GM12878 (cell line): ENCODE data around the gene ARCN1. TPM values are rescaled to one million over a fixed set of nuclear protein-coding genes. Genes with fewer than 3 reads are reported as not detected.
A peak's percentile ranks its signal among the peaks of the same experiment; 100 is the strongest.

Experiments
- ATAC-seq: fragments of 200-7000 bp; cut with Tn5 transposase; 3 replicates; pipeline ENCODE4 v1.9.1; 2020; ENCODE audit warnings: mild to moderate bottlenecking, moderate library complexity
- BruUV-seq: library from RNA; stranded (reverse); fragments of 400-500 nt; replicated peaks from 2 replicates; lab custom pipeline; 2021; lab: Mats Ljungman, UMichigan
- CTCF ChIA-PET: fragments of 300-600 bp; sonication (Branson Sonifier 250); formaldehyde crosslinking; extraction: SDS; loops from one replicate; lab custom pipeline; 2021; ENCODE audit warnings: inconsistent platforms; lab: Yijun Ruan, JAX
- POLR2A ChIA-PET: fragments of 350-600 bp; formaldehyde crosslinking; extraction: SDS; loops from one replicate; lab custom pipeline; 2021; ENCODE audit warnings: inconsistent platforms; lab: Charles Lee
- RAD21 ChIA-PET: fragments of 300-600 bp; sonication (Branson Sonifier 250); formaldehyde crosslinking; loops from one replicate; lab custom pipeline; 2023; ENCODE audit warnings: antibody characterized with exemption; ENCODE audit not compliant: unreplicated experiment; lab: Charles Lee
- SMC1A ChIA-PET: fragments of 300-600 bp; sonication (Branson Sonifier 250); formaldehyde crosslinking; loops from one replicate; lab custom pipeline; 2023; ENCODE audit not compliant: unreplicated experiment, uncharacterized antibody; lab: Charles Lee
- DNase-seq: peaks from one replicate; pipeline ENCODE4 v3.0.0-alpha.2; 2011; ENCODE audit warnings: low read depth, low spot score
- FAIRE-seq: peaks from 3 replicates; lab custom pipeline; 2011; peaks lifted over from hg19 to GRCh38; lab: Jason Lieb, UNC
- H2AFZ ChIP-seq: 2 replicates; pipeline ENCODE4 v1.6.0; 2011; ENCODE audit warnings: low read depth, low read length, control low read depth; ENCODE audit not compliant: control insufficient read depth
- H3K27ac ChIP-seq: 2 replicates; pipeline ENCODE4 v1.5.1; 2011; ENCODE audit warnings: control low read depth; ENCODE audit not compliant: control insufficient read depth, insufficient read depth
- H3K27me3 ChIP-seq, 2 experiments: replicated peaks in 1 of 2; 2 replicates each; pipeline versions ENCODE4 v1.6.0 to v1.6.1; 2011; ENCODE audit warnings: low read length in 1 of 2; ENCODE audit not compliant: control insufficient read depth in 2 of 2, insufficient read depth in 2 of 2
- H3K36me3 ChIP-seq, 2 experiments: 2 replicates each; pipeline ENCODE4 v1.5.1; 2011; ENCODE audit warnings: low read length in 1 of 2; ENCODE audit not compliant: control insufficient read depth in 2 of 2, insufficient read depth in 2 of 2
- H3K4me1 ChIP-seq: 2 replicates; pipeline ENCODE4 v1.6.1; 2011; ENCODE audit warnings: mild to moderate bottlenecking, low read length, moderate library complexity, mixed read lengths; ENCODE audit not compliant: control insufficient read depth, insufficient read depth
- H3K4me2 ChIP-seq: 2 replicates; pipeline ENCODE4 v1.6.0; 2011; ENCODE audit warnings: control low read depth; ENCODE audit not compliant: control insufficient read depth, insufficient read depth
- H3K4me3 ChIP-seq: fragments of 200-600 bp; sonication (generic); 2 replicates; pipeline ENCODE4 v1.5.1; 2016
- H3K79me2 ChIP-seq: 2 replicates; pipeline ENCODE4 v1.6.0; 2011; ENCODE audit warnings: low read length; ENCODE audit not compliant: control insufficient read depth, insufficient read depth
- H3K9ac ChIP-seq: 2 replicates; pipeline ENCODE4 v1.8.0; 2011; ENCODE audit warnings: low read length, control low read depth, mixed read lengths; ENCODE audit not compliant: control insufficient read depth, insufficient read depth
- H3K9me3 ChIP-seq: replicated peaks from 3 replicates; pipeline ENCODE4 v1.5.1; 2011; ENCODE audit warnings: mild to moderate bottlenecking, low read length; ENCODE audit not compliant: control insufficient read depth, insufficient read depth
- H4K20me1 ChIP-seq: 2 replicates; pipeline ENCODE4 v1.6.0; 2011; ENCODE audit not compliant: control insufficient read depth, insufficient read depth
- EGR1 ChIP-seq, 2 experiments: IDR thresholded peaks; 1 replicate in 1 of 2; 2 replicates in 1 of 2; pipeline ENCODE4 v1.6.1; 2011 to 2012; ENCODE audit warnings: low read depth in 2 of 2, low read length in 2 of 2, borderline replicate concordance in 1 of 2, mild to moderate bottlenecking in 1 of 2, moderate library complexity in 1 of 2
- SIX5 ChIP-seq: IDR thresholded peaks from 2 replicates; pipeline ENCODE4 v1.6.1; 2011; ENCODE audit warnings: mild to moderate bottlenecking, low read depth, low read length, moderate library complexity; ENCODE audit not compliant: severe bottlenecking
- SMAD1 ChIP-seq: fragments of 450-650 bp; IDR thresholded peaks from 2 replicates; pipeline ENCODE4 v1.6.1; 2018; ENCODE audit warnings: mild to moderate bottlenecking, low read depth; ENCODE audit not compliant: partially characterized antibody
- SMARCA5 ChIP-seq: fragments of 450-650 bp; IDR thresholded peaks from 2 replicates; pipeline ENCODE4 v1.6.1; 2017; ENCODE audit warnings: mild to moderate bottlenecking
- ZNF24 ChIP-seq: fragments of 450-650 bp; IDR thresholded peaks from 2 replicates; pipeline ENCODE4 v1.6.1; 2017; ENCODE audit warnings: antibody characterized with exemption, mild to moderate bottlenecking
- ZNF274 ChIP-seq: IDR thresholded peaks from one replicate; pipeline ENCODE4 v1.8.0; 2011; ENCODE audit not compliant: insufficient read length, insufficient read depth
- WGBS: methylation state at CpG from one replicate; pipeline ENCODE4 v1.1.6; 2016; ENCODE audit warnings: low lambda C conversion rate; ENCODE audit not compliant: insufficient replicate concordance, insufficient coverage; ENCODE audit errors: missing lambda C conversion rate; 5-methylcytosine and 5-hydroxymethylcytosine counted together
- in situ Hi-C: fragments of 300-500 bp; cut with MboI; formaldehyde crosslinking; loops from 9 replicates; pipeline ENCODE4 v1.14.3; 2018; ENCODE audit warnings: mixed read lengths
- intact Hi-C: fragments of 100-400 bp; cut with micrococcal nuclease; formaldehyde crosslinking; loops from one replicate; pipeline ENCODE4 v1.14.2; 2022; ENCODE audit not compliant: unreplicated experiment
- polyA plus RNA-seq, 11 experiments: library from polyadenylated mRNA; depleted of rRNA in 4 of 11; unstranded in 6 of 11; stranded (reverse) in 5 of 11; fragments of >200 nt; fragmentation: Nextera tagmentation in 4 of 11; fragmentation: Illumina TruSeq in 1 of 11; extraction: Ambion mirVana in 4 of 11; extraction: Trizol in 1 of 11; gene quantifications; 1 replicate in 1 of 11; 2 replicates in 10 of 11; pipeline versions ENCODE4 v1.2.1 to v1.2.3, GENCODE V29; 2011 to 2016; ENCODE audit warnings: inconsistent platforms in 2 of 11, missing spikeins in 2 of 11, low read depth in 1 of 11
- total RNA-seq, 4 experiments: library from RNA; depleted of rRNA in 3 of 4; stranded (reverse); fragments of >200 nt in 3 of 4; fragmentation: Illumina TruSeq in 1 of 4; extraction: Trizol in 1 of 4; gene quantifications; 2 replicates each; pipeline versions ENCODE4 v1.2.1 to v1.2.3, GENCODE V29; 2013 to 2021
- TF ChIP-seq, protein P1 (sequence below): fragments of 450-650 bp; IDR thresholded peaks from 2 replicates; pipeline ENCODE4 v1.6.1; 2016; ENCODE audit warnings: mild to moderate bottlenecking

The ARCN1 gene
- total and polyA plus RNA-seq, 10 of the 15 experiments (the other 5 are each of a cell fraction or from before 2014, with no cell fraction given): 33.3 to 172 (median 106) TPM

DNA sequence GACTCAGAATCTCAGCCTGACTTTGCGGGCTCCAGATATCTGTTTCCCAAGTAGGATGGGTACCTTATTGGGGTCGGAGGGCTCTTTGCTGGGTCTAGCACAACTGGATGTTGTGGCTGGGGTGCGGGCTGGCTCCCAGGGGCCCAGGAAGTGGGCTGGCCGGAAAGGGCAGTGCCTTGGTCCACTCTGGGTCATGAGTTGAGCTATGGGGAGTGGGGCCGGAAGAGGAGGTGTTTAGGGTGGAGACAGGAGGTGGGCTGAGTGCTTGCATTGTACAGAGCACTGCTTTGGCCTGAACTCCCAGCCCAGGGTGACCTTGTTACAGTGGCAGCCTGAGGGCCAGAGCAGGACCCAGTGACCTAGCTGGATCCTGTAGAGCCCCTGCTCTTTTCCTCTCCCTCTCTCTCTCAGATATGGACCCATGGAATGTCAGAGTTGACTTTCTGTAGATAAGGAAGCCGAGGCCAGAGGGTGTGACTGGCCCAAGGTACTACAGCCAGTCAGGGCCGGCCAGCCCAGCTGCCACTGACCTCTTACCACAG lies 48.4 kb downstream of the ARCN1 start (continued):
- TF ChIP-seq, protein P1, sequence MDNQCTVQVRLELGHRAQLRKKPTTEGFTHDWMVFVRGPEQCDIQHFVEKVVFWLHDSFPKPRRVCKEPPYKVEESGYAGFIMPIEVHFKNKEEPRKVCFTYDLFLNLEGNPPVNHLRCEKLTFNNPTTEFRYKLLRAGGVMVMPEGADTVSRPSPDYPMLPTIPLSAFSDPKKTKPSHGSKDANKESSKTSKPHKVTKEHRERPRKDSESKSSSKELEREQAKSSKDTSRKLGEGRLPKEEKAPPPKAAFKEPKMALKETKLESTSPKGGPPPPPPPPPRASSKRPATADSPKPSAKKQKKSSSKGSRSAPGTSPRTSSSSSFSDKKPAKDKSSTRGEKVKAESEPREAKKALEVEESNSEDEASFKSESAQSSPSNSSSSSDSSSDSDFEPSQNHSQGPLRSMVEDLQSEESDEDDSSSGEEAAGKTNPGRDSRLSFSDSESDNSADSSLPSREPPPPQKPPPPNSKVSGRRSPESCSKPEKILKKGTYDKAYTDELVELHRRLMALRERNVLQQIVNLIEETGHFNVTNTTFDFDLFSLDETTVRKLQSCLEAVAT: no peak
- TF ChIP-seq SIX5: no peak
- TF ChIP-seq ZNF274: no peak
- no peak for TF ChIP-seq SMARCA5
- no peak for TF ChIP-seq SMAD1

DNA sequence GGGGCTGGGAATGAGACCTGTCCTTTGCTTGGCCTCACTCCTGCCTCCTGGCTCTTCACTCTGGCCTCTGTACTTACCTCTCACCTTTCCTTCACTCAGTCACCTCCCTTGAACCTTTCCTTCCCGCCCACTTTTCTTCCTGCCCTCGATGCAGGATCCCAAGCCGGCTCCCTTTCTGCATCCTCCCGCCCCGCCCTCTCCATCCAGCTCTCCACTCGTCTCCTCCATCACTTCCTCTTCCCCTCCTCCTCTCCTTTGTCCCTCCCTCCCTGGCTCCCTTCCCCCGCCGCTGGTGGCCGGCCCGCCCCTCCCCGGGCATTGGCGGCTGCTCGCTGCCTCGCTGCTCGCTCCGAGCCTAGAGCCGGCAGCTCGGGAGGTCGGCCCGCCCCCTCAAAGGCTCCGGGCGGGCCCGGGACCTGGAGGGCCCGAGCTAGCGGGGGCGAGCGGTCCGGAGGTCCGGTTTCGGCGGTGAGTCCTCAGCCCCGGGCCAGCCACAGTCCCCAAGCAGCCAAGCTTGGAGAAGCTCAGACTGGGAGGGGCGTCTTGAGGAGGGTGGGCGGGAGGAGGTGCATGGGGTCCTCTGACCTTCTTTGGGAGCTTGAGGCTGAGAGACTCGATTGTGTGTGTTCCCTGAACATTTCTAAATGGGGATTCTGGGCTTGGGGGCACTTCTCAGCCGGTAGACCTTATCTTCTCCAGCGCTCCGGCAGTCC lies 49.0 kb downstream of the ARCN1 start:
- ChIA-PET RAD21 (interaction anchor here (0.6 kb wide), 1 partner anchor 8 kb away, joined by 4 read pairs; no protein-coding TSS in a partner anchor), POLR2A (interaction anchor here (0.6 to 0.7 kb wide), 2 partner anchors 14 to 514 kb away, joined by 4 to 6 read pairs; no protein-coding TSS in a partner anchor), CTCF (interaction anchor here (0.6 kb wide), 1 partner anchor 335 kb away, joined by 3 read pairs; the partner anchor contains the start of gene UPK2), SMC1A (no interaction called here)
- Histone ChIP-seq H4K20me1 (no peaks in the 10 kb centered on the region), H3K27me3 (peaks cover 5 to 6% of the 10 kb centered on the region in 2 experiments), H3K9ac (no peak overlapping the region), H3K9me3 (no peaks in the 10 kb centered on the region), H3K4me2 (peak overlapping the region; percentile 15), H3K4me1 (no peaks in the 10 kb centered on the region), H3K36me3 (no peaks in the 10 kb centered on the region), H3K4me3 (no peak overlapping the region), H2AFZ (no peak overlapping the region; the same call in 1 of the 2 replicates), H3K79me2 (no peaks in the 10 kb centered on the region), H3K27ac (no peak overlapping the region)
- in situ Hi-C loops (no loop called here), intact Hi-C loops (no loop called here)
- no TSS peak for BruUV-seq
- ATAC-seq (peak; percentile 42), DNase-seq (no peak), FAIRE-seq (no peak)
- 9% methylated on average over 29 of the region's 38 CpGs for WGBS
- TF ChIP-seq ZNF24: no peak
- TF ChIP-seq EGR1 (IDR thresholded peaks at IDR 0.05; ENCODE audit: borderline replicate concordance in 1 of 2, low read depth in 2 of 2, low read length in 2 of 2): 0 out of 3 replicates have a peak, but pooled peaks of 1 of the 2 experiments have one; percentile 6
